ENCODE data around the gene DOC2B.

The DOC2B gene

GRCh38 chr17:159609-160008 lies 21.8 kb downstream of the DOC2B start:
- no peak for DNase-seq

- no peak for DNase-seq
Observed at GRCh38 chr17:158379-158778, 23.1 kb downstream of the DOC2B start.

DNA sequence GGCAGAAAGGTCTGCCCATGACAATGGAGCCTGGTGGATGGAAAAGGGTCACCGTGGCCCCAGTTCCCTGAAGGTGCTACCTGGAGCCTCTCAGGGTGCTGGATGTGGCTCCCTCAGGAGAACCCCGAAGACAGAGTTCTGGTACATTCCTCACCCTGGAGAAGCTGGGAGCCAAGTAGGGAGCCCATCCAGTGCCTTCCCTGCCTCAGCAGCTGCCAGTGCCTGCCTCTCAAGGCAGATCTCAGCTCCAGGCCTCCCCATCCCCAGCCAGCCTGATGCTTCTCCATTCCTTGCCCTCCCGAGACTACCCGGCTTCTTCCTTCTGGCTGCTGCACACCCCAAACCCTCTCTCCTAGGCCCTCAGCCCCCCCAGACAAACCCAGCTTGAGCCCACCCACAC lies 23.5 kb downstream of the DOC2B start:
- no peak for DNase-seq

DNA sequence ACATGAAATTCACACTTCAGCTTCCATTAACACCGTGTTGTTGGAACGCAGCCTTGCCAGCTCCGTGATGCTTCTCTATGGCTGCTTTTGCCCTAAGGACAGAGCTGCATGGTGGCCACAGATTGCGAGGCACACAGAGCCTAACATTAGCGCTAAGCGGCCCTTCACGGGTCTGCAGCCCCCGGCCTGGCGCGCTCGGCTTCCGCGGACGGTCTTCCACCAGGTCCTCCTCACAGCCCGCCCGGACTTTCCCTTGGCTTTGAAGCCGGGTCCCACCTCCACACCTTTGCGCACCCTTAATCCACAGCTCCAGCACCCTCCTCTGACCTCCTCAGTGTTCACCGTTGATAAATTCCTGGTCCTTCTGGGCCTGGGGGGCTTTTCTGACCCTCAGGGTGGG lies 24.5 kb downstream of the DOC2B start:
- no peak for DNase-seq

- DNase-seq = no peak
Observed at GRCh38 chr17:156094-156621, 25.3 kb downstream of the DOC2B start.

GRCh38 chr17:155576-155975 lies 25.9 kb downstream of the DOC2B start:
- no peak for DNase-seq

GRCh38 chr17:153851-154250 lies 27.6 kb downstream of the DOC2B start:
- no peak for DNase-seq

DNA sequence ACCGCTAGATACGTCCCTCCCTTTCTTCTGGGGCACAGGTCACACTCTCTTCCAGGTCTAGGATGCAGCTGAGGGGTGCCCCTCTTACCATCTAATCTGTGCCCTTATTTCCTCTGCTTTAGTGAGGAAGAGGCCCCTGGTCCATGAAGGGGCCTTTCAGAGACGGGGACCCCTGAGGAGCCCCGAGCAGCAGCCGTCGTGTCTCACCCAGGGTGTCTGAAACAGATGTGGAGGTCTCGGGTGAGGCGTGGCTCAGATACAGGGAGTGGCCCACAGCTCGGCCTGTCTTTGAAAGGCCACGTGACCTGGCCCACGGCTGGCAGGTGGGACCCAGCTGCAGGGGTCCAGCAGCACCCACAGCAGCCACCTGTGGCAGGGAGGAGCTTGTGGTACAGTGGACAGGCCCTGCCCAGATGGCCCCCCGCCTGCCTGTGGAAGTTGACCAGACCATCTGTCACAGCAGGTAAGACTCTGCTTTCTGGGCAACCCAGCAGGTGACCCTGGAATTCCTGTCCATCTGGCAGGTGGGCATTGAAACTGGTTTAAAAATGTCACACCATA lies 28.5 kb downstream of the DOC2B start:
- no peak for DNase-seq

GRCh38 chr17:151886-152859 lies 29.3 kb downstream of the DOC2B start:
- no peak for DNase-seq

DNA sequence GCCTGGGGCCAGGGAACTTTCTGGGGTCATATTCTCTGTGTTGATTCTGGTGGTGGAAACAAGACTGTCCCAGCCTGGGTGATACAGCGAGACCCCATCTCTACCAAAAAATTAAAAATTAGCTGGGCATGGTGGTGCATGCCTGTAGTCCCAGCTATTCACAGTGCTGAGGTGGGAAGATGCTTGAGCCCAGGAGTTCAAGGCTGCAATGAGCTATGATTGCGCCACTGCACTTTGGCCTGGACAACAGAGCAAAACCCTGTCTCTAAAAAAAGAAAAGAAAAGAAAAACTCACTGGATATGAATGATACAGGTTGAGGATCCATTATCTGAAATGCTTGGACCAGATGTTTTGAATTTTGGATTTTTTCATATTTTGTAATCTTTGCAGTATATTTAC lies 30.4 kb downstream of the DOC2B start:
- DNase-seq = no peak

DNA sequence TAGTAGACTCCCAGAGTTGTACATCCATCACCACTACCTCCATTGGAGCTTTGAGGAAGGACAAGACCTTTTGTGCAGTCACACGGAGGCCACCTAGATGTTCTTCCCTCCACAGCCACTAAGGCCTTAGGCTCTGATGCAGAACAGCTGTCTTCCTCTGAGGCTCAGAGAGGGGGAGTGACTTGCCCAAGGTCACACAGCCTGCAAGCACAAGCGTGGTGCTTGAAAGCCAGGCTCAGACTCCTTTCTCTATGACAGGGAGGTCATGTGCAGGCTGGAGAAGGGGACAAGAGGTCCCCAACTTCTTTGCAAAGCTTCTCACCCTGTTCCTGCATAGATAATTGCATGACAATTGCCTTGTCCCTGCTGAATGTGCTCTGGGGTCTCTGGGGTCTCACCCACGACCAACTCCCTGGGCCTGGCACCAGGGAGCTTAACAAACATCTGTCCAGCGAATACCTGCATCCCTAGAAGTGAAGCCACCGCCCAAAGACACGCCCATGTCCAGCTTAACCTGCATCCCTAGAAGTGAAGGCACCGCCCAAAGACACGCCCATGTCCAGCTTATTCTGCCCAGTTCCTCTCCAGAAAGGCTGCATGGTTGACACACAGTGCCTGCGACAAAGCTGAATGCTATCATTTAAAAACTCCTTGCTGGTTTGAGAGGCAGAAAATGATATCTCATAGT lies 31.4 kb downstream of the DOC2B start:
- DNase-seq = no peak

GRCh38 chr17:149231-149630 lies 32.2 kb downstream of the DOC2B start:
- DNase-seq = no peak

GRCh38 chr17:148757-149156 lies 32.7 kb downstream of the DOC2B start:
- no peak for DNase-seq

DNA sequence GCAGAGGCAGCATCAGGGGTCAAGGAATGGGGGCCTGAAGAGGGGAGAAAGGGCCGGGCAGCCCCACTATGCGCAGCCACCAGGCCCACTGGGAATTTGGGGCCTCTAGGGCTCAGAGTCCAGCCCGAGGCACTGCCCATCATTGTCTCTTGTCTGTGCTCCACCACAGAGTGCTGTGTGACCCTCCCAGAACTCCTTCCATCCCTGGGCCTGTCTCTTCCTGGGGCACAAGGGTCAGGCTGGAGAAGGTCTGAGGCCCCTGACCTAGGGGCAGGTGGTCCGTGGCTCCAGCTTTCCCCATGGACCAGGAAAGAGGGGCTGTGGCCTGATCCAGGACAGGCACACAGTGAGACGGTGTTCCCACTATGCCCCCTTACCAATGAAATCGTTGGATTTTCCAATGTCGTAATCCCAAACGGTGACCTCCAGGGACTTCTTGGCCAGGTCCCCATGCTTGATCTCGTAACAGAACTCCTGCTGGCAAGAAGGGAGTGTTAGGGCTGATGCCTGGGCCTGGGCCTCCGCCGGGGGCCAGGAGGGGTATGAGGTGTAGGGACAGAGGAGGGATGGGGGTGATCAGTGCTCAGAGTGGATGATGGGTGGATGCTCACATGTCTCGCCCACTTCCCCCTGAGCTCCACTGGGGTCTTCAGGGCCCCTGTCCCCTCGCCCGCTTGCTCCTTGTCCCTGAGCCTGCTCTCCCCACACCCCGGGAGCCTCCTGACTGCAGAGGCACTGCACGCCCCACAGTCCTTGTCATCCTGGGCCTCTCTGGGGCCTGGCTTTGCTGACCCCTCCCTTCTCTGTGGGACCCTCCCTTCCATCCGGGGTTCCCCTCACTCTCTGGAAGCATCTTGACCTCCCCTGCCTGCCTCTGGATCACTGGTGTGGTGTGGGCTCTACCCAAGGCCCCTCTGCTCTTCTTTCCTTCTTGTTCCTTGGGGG lies 33.4 kb downstream of the DOC2B start:
- DNase-seq = no peak

- DNase-seq = no peak
Observed at GRCh38 chr17:146983-147761, 34.3 kb downstream of the DOC2B start.

GRCh38 chr17:146546-146945 lies 34.9 kb downstream of the DOC2B start:
- DNase-seq = no peak

- no peak for DNase-seq
Observed at GRCh38 chr17:145671-146541, 35.5 kb downstream of the DOC2B start.

- DNase-seq = no peak
Observed at GRCh38 chr17:144936-145670, 36.3 kb downstream of the DOC2B start.

- DNase-seq = peak; percentile 83
Observed at GRCh38 chr17:143785-144281, 37.6 kb downstream of the DOC2B start.

All from NCI-H2171 (cell line).